Lung (tissue), 12 donors: ENCODE measurements around the gene ETV2. TPM values are rescaled to one million over a fixed set of nuclear protein-coding genes. Genes with fewer than 3 reads are reported as not detected.
"Not testable (repeated sequence)": the region's sequence is repeated elsewhere in the genome, so short reads cannot be mapped to it uniquely, and the experiment has no call there.

Experiments
- ATAC-seq: fragments of 200-7000 bp; cut with Tn5 transposase; one replicate; pipeline ENCODE4 v1.9.1; 2020; ENCODE audit warnings: moderate number of reproducible peaks; ENCODE audit not compliant: insufficient read depth, low FRiP score
- DNase-seq, 3 donors: peaks; one replicate each; pipeline ENCODE4 v3.0.0-alpha.2; 2013 to 2017
- H3K27ac ChIP-seq, 2 donors: one replicate each; pipeline ENCODE4 v1.5.1; 2013; ENCODE audit warnings: mild to moderate bottlenecking in 2 of 2, moderate library complexity in 2 of 2, control low read depth in 1 of 2, inconsistent platforms in 1 of 2, low read depth in 1 of 2, low read length in 1 of 2
- H3K27me3 ChIP-seq, 3 donors: one replicate each; pipeline ENCODE4 v1.5.1; 2013; ENCODE audit warnings: low read length in 2 of 3; ENCODE audit not compliant: control insufficient read depth in 3 of 3, insufficient read depth in 3 of 3
- H3K36me3 ChIP-seq, 4 donors: one replicate each; pipeline ENCODE4 v1.5.1; 2013; ENCODE audit warnings: low read length in 4 of 4, mild to moderate bottlenecking in 1 of 4, moderate library complexity in 1 of 4; ENCODE audit not compliant: control insufficient read depth in 4 of 4, insufficient read depth in 4 of 4
- H3K4me1 ChIP-seq, 5 donors: one replicate each; pipeline ENCODE4 v1.5.1; 2013; ENCODE audit warnings: low read length in 5 of 5, mild to moderate bottlenecking in 2 of 5, moderate library complexity in 1 of 5; ENCODE audit not compliant: control insufficient read depth in 5 of 5, insufficient read depth in 5 of 5
- H3K4me3 ChIP-seq: one replicate; pipeline ENCODE4 v1.5.1; 2013; ENCODE audit warnings: mild to moderate bottlenecking, control low read depth, moderate library complexity
- H3K9ac ChIP-seq, 2 donors: one replicate each; pipeline ENCODE4 v1.5.1; 2013; ENCODE audit warnings: low read length in 2 of 2, control low read depth in 1 of 2; ENCODE audit not compliant: insufficient read depth in 1 of 2
- H3K9me3 ChIP-seq, 4 donors: one replicate each; pipeline ENCODE4 v1.5.1; 2013; ENCODE audit warnings: low read length in 3 of 4, mild to moderate bottlenecking in 1 of 4, moderate library complexity in 1 of 4; ENCODE audit not compliant: control insufficient read depth in 4 of 4, insufficient read depth in 3 of 4
- WGBS, 2 donors: extraction: QIAGEN DNeasy Blood & Tissue Kit; methylation state at CpG; one replicate each; pipeline ENCODE4 v1.1.7; 2013; 5-methylcytosine and 5-hydroxymethylcytosine counted together
- polyA plus RNA-seq, 2 donors: library from polyadenylated mRNA; stranded (reverse); fragments of 200-250 nt; gene quantifications; one replicate each; pipeline ENCODE4 v1.2.1, GENCODE V29; 2013
- total RNA-seq, 2 donors: library from RNA; depleted of rRNA in 1 of 2; stranded (reverse); fragments of >200 nt in 1 of 2; gene quantifications; one replicate each; pipeline ENCODE4 v1.2.1, GENCODE V29; 2014 to 2021
- TF ChIP-seq, protein P1 (sequence below): IDR thresholded peaks from 2 replicates; pipeline ENCODE4 v1.5.1; 2012; ENCODE audit warnings: mild to moderate bottlenecking; ENCODE audit errors: control extremely low read depth, extremely low read depth
- donor health status: control.
- donor health status: control.
- donor health status: Bipolar disorder and iron deficiency.
- donor health status: healthy.
- donor health status: DM: yes; HTN: yes; CAD: no.

Gene ETV2
- total and polyA plus RNA-seq, 4 donors: 0.31 to 2.5 (median 1.1) TPM

DNA sequence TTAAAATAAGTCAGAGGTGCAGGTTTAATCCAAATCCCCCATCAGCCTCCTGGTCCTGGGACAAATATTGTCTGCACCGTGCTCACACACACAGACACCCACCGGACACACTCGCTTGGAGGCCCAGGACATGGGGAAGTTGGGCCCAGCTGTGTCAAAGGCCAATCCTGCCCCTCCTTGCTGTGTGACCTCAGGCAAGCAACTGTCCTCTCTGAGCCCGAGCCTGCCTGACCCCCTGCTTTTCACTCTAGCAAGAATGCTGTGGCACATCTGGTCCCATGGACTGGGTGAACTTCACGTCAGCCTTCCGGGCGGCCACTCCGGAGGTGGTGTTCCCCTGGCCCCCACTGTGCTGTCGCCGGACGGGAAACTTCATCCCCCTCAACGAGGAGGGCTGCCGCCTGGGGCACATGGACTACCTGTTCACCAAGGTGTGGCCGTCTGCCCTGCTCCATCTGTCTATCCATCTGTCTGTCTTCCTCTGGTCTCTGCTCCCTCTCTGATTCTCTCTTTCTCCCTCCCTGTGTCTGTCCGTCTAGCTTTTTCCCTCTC, 34.1 kb downstream of the ETV2 start:
- TF ChIP-seq, protein P1, sequence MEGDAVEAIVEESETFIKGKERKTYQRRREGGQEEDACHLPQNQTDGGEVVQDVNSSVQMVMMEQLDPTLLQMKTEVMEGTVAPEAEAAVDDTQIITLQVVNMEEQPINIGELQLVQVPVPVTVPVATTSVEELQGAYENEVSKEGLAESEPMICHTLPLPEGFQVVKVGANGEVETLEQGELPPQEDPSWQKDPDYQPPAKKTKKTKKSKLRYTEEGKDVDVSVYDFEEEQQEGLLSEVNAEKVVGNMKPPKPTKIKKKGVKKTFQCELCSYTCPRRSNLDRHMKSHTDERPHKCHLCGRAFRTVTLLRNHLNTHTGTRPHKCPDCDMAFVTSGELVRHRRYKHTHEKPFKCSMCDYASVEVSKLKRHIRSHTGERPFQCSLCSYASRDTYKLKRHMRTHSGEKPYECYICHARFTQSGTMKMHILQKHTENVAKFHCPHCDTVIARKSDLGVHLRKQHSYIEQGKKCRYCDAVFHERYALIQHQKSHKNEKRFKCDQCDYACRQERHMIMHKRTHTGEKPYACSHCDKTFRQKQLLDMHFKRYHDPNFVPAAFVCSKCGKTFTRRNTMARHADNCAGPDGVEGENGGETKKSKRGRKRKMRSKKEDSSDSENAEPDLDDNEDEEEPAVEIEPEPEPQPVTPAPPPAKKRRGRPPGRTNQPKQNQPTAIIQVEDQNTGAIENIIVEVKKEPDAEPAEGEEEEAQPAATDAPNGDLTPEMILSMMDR: no peak
- Histone ChIP-seq H3K9ac (no peak overlapping the region), H3K27me3 (peaks cover 0 to 23% (median 7%) of the 10 kb centered on the region in 3 donors), H3K36me3 (no peaks in the 10 kb centered on the region), H3K4me3 (no peak overlapping the region), H3K27ac (no peak overlapping the region), H3K9me3 (no peaks in the 10 kb centered on the region), H3K4me1 (peaks cover 0 to 4% (median 0%) of the 10 kb centered on the region in 5 donors)
- DNase-seq: no peak
- WGBS, 2 donors: 75 to 82% methylated on average over 15 of the region's 15 CpGs
- no peak for ATAC-seq

DNA sequence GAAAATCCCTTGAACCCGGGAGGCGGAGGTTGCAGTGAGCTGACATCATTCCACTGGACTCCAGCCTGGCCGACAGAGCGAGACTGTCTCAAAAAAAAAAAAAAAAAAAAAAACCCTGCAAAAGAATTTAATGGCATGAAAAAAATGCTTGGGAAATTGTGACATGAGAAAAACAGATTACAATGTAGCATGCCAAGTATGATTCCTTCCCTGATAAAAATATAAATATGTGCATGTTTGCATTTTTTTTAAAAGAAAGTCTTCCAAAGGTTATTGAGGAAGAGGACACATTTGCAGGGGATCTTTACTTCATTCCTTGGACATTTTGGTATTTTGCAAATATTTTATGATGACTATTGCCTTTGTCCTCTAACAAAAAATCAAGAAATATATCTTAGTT, 48.3 kb downstream of the ETV2 start:
- no peak overlapping the region for H3K4me3 ChIP-seq
- ATAC-seq (no peak), DNase-seq (no peak)
- H3K27ac ChIP-seq: no peak overlapping the region
- WGBS, 2 donors: 67 to 76% methylated on average over 4 of the region's 4 CpGs
- TF ChIP-seq, protein P1: no peak
- no peaks in the 10 kb centered on the region for H3K27me3 ChIP-seq
- no peaks in the 10 kb centered on the region for H3K4me1 ChIP-seq
- H3K36me3 ChIP-seq: no peaks in the 10 kb centered on the region
- no peaks in the 10 kb centered on the region for H3K9me3 ChIP-seq
- no peak overlapping the region for H3K9ac ChIP-seq

DNA sequence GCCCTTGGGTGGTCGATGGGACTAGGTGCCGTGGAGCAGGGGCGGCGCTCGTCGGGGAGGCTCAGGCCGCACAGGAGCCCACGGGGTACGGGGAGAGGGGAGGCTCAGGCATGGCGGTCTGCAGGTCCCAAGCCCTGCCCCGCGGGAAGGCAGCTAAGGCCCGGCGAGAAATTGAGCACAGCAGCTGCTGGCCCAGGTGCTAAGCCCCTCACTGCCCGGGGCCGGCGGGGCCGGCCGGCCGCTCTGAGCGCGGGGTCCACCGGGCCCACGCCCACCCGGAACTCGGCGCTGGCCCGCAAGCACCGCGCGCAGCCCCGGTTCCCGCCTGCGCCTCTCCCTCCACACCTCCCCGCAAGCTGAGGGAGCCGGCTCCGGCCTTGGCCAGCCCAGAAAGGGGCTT, 49.6 kb downstream of the ETV2 start:
- ATAC-seq, H3K27me3 ChIP-seq, H3K36me3 ChIP-seq, H3K9me3 ChIP-seq, DNase-seq, H3K9ac ChIP-seq, H3K4me3 ChIP-seq, H3K4me1 ChIP-seq, H3K27ac ChIP-seq: not testable (repeated sequence)
- 95 to 96% methylated on average over 29 to 37 of the region's 37 CpGs for WGBS, 2 donors

DNA sequence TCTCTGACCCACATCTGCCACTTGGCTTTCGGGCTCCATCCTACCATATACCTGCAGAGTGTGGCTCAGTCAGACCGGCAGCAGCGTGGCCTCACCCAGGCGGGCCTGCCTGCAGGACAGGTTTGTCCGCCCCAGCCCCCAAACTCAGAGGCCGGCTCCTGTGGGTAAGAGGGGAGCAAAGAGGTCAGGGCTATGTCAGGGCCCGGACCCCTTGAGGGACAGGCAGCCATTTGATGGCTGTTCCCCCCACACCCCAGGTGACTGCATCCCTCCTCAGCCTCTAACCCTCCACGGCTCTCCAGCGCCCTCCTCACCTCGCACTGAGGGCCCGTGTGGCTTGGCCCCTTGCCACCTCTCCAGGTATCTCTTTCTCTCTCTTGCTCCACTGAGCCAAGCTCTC, 50.5 kb downstream of the ETV2 start:
- H3K9ac ChIP-seq: no peak overlapping the region
- ATAC-seq (no peak), DNase-seq (no peak)
- no peaks in the 10 kb centered on the region for H3K4me1 ChIP-seq
- no peak overlapping the region for H3K4me3 ChIP-seq
- H3K27me3 ChIP-seq: no peaks in the 10 kb centered on the region
- H3K36me3 ChIP-seq: no peaks in the 10 kb centered on the region
- 70 to 83% methylated on average over 11 of the region's 11 CpGs for WGBS, 2 donors
- H3K27ac ChIP-seq: no peak overlapping the region
- H3K9me3 ChIP-seq: no peaks in the 10 kb centered on the region
- TF ChIP-seq, protein P1: no peak
